WTC11 (cell line): Measurements from ENCODE around the gene CLPX. TPM values are rescaled to one million over a fixed set of nuclear protein-coding genes. Genes with fewer than 3 reads are reported as not detected.

ENCODE experiments used
- ATAC-seq: fragments of 200-7000 bp; cut with Tn5 transposase; 2 replicates; pipeline ENCODE4 v1.10.0; 2021; ENCODE audit warnings: mild to moderate bottlenecking, moderate library complexity
- Bru-seq: library from RNA; stranded (reverse); fragments of 400-500 nt; gene quantifications from one replicate; lab custom pipeline; 2021; lab: Mats Ljungman, UMichigan
- CTCF ChIA-PET: fragments of 300-600 bp; sonication (Branson Sonifier 250); formaldehyde crosslinking; loops from one replicate; lab custom pipeline; 2021; ENCODE audit warnings: antibody characterized with exemption; lab: Charles Lee
- POLR2A ChIA-PET: fragments of 350-600 bp; sonication (Branson Sonifier 250); formaldehyde crosslinking; loops from one replicate; lab custom pipeline; 2021; ENCODE audit warnings: antibody characterized with exemption; lab: Charles Lee
- DNase-seq: peaks from one replicate; pipeline ENCODE4 v3.0.0; 2021; ENCODE audit warnings: low spot score
- H3K27ac Mint-ChIP-seq: 2 replicates; pipeline ENCODE4 v1.8.0; 2021; ENCODE audit warnings: mixed read lengths
- H3K27me3 Mint-ChIP-seq: 2 replicates; pipeline ENCODE4 v1.8.0; 2021; ENCODE audit warnings: low read depth, mild to moderate bottlenecking, moderate library complexity, mixed read lengths
- H3K36me3 Mint-ChIP-seq: 2 replicates; pipeline ENCODE4 v1.8.0; 2021; ENCODE audit warnings: mixed read lengths
- H3K4me1 Mint-ChIP-seq: 2 replicates; pipeline ENCODE4 v1.8.0; 2022; ENCODE audit warnings: mixed read lengths
- H3K4me3 Mint-ChIP-seq: 2 replicates; pipeline ENCODE4 v1.8.0; 2021; ENCODE audit warnings: mild to moderate bottlenecking, moderate library complexity, mixed read lengths
- H3K9me3 Mint-ChIP-seq: 2 replicates; pipeline ENCODE4 v1.8.0; 2021; ENCODE audit warnings: mixed read lengths
- CBFB ChIP-seq: sonication (generic); formaldehyde crosslinking; IDR thresholded peaks from 2 replicates; pipeline ENCODE4 v1.8.1; 2022; ENCODE audit warnings: mild to moderate bottlenecking, low read depth, missing genetic modification reagents
- ESRRA ChIP-seq: sonication (generic); formaldehyde crosslinking; IDR thresholded peaks from 2 replicates; pipeline ENCODE4 v1.8.1; 2022; ENCODE audit warnings: mild to moderate bottlenecking, missing genetic modification reagents, borderline replicate concordance
- FOXP1 ChIP-seq: sonication (generic); formaldehyde crosslinking; IDR thresholded peaks from 2 replicates; pipeline ENCODE4 v1.8.0; 2022; ENCODE audit warnings: missing genetic modification reagents, mild to moderate bottlenecking, moderate library complexity, borderline replicate concordance
- GABPB1 ChIP-seq: sonication (generic); formaldehyde crosslinking; IDR thresholded peaks from 2 replicates; pipeline ENCODE4 v1.8.1; 2023; ENCODE audit warnings: mild to moderate bottlenecking, missing genetic modification reagents
- MYBL2 ChIP-seq: sonication (generic); formaldehyde crosslinking; IDR thresholded peaks from 2 replicates; pipeline ENCODE4 v1.8.1; 2023; ENCODE audit warnings: mild to moderate bottlenecking, moderate library complexity, missing genetic modification reagents
- NR2C2 ChIP-seq: sonication (generic); formaldehyde crosslinking; IDR thresholded peaks from 2 replicates; pipeline ENCODE4 v1.8.0; 2022; ENCODE audit warnings: mild to moderate bottlenecking, missing genetic modification reagents
- SMAD4 ChIP-seq: sonication (generic); formaldehyde crosslinking; IDR thresholded peaks from 2 replicates; pipeline ENCODE4 v1.8.0; 2022; ENCODE audit warnings: mild to moderate bottlenecking, missing genetic modification reagents
- SP1 ChIP-seq: sonication (generic); formaldehyde crosslinking; conservative IDR thresholded peaks from 2 replicates; pipeline ENCODE4 v1.8.1; 2022; ENCODE audit warnings: missing genetic modification reagents
- TCF7 ChIP-seq: sonication (generic); formaldehyde crosslinking; IDR thresholded peaks from 2 replicates; pipeline ENCODE4 v1.8.0; 2022; ENCODE audit warnings: mild to moderate bottlenecking, low read depth, missing genetic modification reagents, moderate library complexity
- TEAD4 ChIP-seq: sonication (generic); formaldehyde crosslinking; IDR thresholded peaks from 2 replicates; pipeline ENCODE4 v1.8.0; 2022; ENCODE audit warnings: mild to moderate bottlenecking, missing genetic modification reagents
- long read RNA-seq, 3 experiments: library from RNA in 1 of 3; library from capped mRNA in 1 of 3; library from polyadenylated mRNA in 1 of 3; unstranded in 2 of 3; stranded (forward) in 1 of 3; transcript quantifications; one replicate each; pipeline ENCODE4 v2.0.0, GENCODE V29; 2021
- total RNA-seq: library from RNA; stranded (reverse); gene quantifications from 3 replicates; pipeline ENCODE4 v1.2.3, GENCODE V29; 2021
- TF ChIP-seq, protein P1 (sequence below): sonication (generic); formaldehyde crosslinking; IDR thresholded peaks from 2 replicates; pipeline ENCODE4 v1.8.1; 2022; ENCODE audit warnings: mild to moderate bottlenecking, moderate library complexity, missing genetic modification reagents
- TF ChIP-seq, protein P2 (sequence below): sonication (generic); formaldehyde crosslinking; IDR thresholded peaks from 2 replicates; pipeline ENCODE4 v1.8.0; 2022; ENCODE audit warnings: mild to moderate bottlenecking, missing genetic modification reagents
- TF ChIP-seq, protein P3 (sequence below): sonication (generic); formaldehyde crosslinking; IDR thresholded peaks from 2 replicates; pipeline ENCODE4 v1.8.0; 2022; ENCODE audit warnings: mild to moderate bottlenecking, missing genetic modification reagents
- TF ChIP-seq, protein P4 (sequence below): sonication (generic); formaldehyde crosslinking; IDR thresholded peaks from 2 replicates; pipeline ENCODE4 v1.8.0; 2022; ENCODE audit warnings: mild to moderate bottlenecking, missing genetic modification reagents
- TF ChIP-seq, protein P5 (sequence below): sonication (generic); formaldehyde crosslinking; IDR thresholded peaks from 2 replicates; pipeline ENCODE4 v1.8.1; 2023; ENCODE audit warnings: mild to moderate bottlenecking, moderate library complexity, missing genetic modification reagents
- TF ChIP-seq, protein P6 (sequence below): sonication (generic); formaldehyde crosslinking; IDR thresholded peaks from 2 replicates; pipeline ENCODE4 v1.8.0; 2023; ENCODE audit warnings: missing genetic modification reagents
- TF ChIP-seq, protein P7 (sequence below): fragments of 250-450 bp; sonication (Bioruptor Pico); IDR thresholded peaks from 2 replicates; pipeline ENCODE4 v1.8.0; 2021; ENCODE audit warnings: mild to moderate bottlenecking
- TF ChIP-seq, protein P8 (sequence below): sonication (generic); formaldehyde crosslinking; IDR thresholded peaks from 2 replicates; pipeline ENCODE4 v1.8.0; 2022; ENCODE audit warnings: mild to moderate bottlenecking, missing genetic modification reagents
- TF ChIP-seq, protein P9 (sequence below): sonication (generic); formaldehyde crosslinking; IDR thresholded peaks from 2 replicates; pipeline ENCODE4 v1.8.0; 2023; ENCODE audit warnings: missing genetic modification reagents, mild to moderate bottlenecking, borderline replicate concordance

The CLPX gene
- 57.9 to 68.7 TPM (median 61.5 TPM) in 3 replicates for total RNA-seq
- Bru-seq, nascent RNA, result percentile 82 among the genes with signal in this experiment
- long read RNA-seq, experiment 1, full-length matches to known transcripts, result 126 of 153 reads
- long read RNA-seq, experiment 1, partial matches to known transcripts, result 10 of 153 reads
- long read RNA-seq, experiment 1, other reads (novel, unspliced or antisense), result 17 of 153 reads
- long read RNA-seq, experiment 2, full-length matches to known transcripts, result 35 of 75 reads
- long read RNA-seq, experiment 2, partial matches to known transcripts, result 16 of 75 reads
- long read RNA-seq, experiment 2, other reads (novel, unspliced or antisense), result 24 of 75 reads
- long read RNA-seq, experiment 3, full-length matches to known transcripts, result 24 of 29 reads
- long read RNA-seq, experiment 3, partial matches to known transcripts, result 2 of 29 reads
- long read RNA-seq, experiment 3, other reads (novel, unspliced or antisense), result 3 of 29 reads

DNA sequence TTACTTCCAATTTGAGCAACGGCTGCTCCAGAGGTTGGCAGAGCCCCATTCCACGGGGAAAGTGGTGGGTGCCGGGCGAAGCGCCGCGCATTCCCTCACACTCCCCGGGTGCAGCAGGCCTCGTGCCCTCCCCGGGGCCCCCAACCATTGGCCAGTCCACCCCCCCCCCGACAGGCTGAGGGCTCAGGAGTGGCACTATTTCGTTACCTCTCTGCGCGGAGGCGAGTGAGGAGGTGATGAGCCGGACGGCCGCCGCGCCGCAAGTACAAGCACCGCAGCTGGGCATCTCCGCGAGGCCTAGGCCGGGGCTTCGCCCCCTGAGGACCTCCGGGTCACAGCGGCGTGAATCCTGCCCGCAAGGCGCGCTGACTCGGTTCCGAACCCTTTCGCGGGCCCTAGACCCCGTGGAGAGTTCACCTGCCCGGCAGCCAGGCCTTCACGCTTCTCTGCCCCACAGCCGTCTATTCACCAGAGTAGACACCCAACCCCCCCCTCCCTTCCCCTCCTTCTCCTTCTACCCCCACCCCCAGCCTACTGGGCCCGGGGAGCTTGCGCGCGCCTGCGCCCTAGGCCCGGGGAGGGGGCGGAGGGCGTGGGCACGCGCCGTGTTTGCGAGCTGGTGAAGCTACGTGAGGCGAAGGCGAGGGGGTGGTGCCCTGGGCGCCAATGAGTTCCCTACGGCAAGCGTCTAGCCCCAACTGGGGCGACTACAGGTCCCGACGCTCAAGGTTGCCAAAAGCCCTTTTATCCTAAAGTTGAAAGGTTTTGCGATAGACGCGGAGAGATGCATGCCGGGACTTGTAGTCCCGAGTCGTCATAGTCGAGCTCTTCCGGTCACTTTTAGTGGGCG is at the start of gene CLPX:
CLPX (minus strand) TSS at position 475 of the 850 bp plus-strand sequence; CDS start at position 286, 189 bp downstream.
- Mint-ChIP-seq H3K4me1 (peaks cover 17% of the 10 kb centered on the region), H3K4me3 (peak within 1 kb of the TSS; percentile 96), H3K36me3 (peaks cover 2% of the 10 kb centered on the region; the same call in 1 of the 2 replicates), H3K27me3 (no peaks in the 10 kb centered on the region), H3K9me3 (no peaks in the 10 kb centered on the region), H3K27ac (peak within 1 kb of the TSS; percentile 95)
- ATAC-seq (peak; percentile 88), DNase-seq (peak; percentile 86)
- ChIA-PET CTCF (interaction anchor here (0.6 to 2.4 kb wide), 25 partner anchors 27 to 1341 kb away, joined by 3 to 23 read pairs (median 4); partner anchors contain the start of genes PARP16 and RNU5B-1), POLR2A (interaction anchor here (0.6 to 1.9 kb wide), 9 partner anchors 9 to 462 kb away, joined by 3 to 13 read pairs (median 4); partner anchors contain the start of genes PARP16 and RNU5B-1)
- TF ChIP-seq, protein P1, sequence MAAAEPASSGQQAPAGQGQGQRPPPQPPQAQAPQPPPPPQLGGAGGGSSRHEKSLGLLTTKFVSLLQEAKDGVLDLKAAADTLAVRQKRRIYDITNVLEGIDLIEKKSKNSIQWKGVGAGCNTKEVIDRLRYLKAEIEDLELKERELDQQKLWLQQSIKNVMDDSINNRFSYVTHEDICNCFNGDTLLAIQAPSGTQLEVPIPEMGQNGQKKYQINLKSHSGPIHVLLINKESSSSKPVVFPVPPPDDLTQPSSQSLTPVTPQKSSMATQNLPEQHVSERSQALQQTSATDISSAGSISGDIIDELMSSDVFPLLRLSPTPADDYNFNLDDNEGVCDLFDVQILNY, result 0 out of 2 replicates have a peak, but pooled peaks have one; percentile 29
- TF ChIP-seq GABPB1 (CRISPR knock-in tag) (peak; percentile 28; the same call in 1 of the 2 replicates), FOXP1 (CRISPR knock-in tag) (peak; percentile 50), SMAD4 (no peak), CBFB (CRISPR knock-in tag) (no peak), ESRRA (CRISPR knock-in tag) (no peak), SP1 (CRISPR knock-in tag) (peak; percentile 48; the same call in 1 of the 2 replicates), TEAD4 (CRISPR knock-in tag) (0 out of 2 replicates have a peak, but pooled peaks have one; percentile 60), TCF7 (CRISPR knock-in tag) (no peak), NR2C2 (CRISPR knock-in tag) (peak; percentile 59; the same call in 1 of the 2 replicates), MYBL2 (0 out of 2 replicates have a peak, but pooled peaks have one; percentile 28)
- TF ChIP-seq, protein P2, sequence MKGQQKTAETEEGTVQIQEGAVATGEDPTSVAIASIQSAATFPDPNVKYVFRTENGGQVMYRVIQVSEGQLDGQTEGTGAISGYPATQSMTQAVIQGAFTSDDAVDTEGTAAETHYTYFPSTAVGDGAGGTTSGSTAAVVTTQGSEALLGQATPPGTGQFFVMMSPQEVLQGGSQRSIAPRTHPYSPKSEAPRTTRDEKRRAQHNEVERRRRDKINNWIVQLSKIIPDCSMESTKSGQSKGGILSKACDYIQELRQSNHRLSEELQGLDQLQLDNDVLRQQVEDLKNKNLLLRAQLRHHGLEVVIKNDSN, result peak; percentile 60; the same call in 1 of the 2 replicates
- TF ChIP-seq, protein P3, sequence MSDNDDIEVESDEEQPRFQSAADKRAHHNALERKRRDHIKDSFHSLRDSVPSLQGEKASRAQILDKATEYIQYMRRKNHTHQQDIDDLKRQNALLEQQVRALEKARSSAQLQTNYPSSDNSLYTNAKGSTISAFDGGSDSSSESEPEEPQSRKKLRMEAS (CRISPR knock-in tag), result peak; percentile 50; the same call in 1 of the 2 replicates
- TF ChIP-seq, protein P4, sequence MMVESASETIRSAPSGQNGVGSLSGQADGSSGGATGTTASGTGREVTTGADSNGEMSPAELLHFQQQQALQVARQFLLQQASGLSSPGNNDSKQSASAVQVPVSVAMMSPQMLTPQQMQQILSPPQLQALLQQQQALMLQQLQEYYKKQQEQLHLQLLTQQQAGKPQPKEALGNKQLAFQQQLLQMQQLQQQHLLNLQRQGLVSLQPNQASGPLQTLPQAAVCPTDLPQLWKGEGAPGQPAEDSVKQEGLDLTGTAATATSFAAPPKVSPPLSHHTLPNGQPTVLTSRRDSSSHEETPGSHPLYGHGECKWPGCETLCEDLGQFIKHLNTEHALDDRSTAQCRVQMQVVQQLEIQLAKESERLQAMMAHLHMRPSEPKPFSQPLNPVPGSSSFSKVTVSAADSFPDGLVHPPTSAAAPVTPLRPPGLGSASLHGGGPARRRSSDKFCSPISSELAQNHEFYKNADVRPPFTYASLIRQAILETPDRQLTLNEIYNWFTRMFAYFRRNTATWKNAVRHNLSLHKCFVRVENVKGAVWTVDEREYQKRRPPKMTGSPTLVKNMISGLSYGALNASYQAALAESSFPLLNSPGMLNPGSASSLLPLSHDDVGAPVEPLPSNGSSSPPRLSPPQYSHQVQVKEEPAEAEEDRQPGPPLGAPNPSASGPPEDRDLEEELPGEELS (CRISPR knock-in tag), result peak; percentile 38; the same call in 1 of the 2 replicates
- TF ChIP-seq, protein P5, sequence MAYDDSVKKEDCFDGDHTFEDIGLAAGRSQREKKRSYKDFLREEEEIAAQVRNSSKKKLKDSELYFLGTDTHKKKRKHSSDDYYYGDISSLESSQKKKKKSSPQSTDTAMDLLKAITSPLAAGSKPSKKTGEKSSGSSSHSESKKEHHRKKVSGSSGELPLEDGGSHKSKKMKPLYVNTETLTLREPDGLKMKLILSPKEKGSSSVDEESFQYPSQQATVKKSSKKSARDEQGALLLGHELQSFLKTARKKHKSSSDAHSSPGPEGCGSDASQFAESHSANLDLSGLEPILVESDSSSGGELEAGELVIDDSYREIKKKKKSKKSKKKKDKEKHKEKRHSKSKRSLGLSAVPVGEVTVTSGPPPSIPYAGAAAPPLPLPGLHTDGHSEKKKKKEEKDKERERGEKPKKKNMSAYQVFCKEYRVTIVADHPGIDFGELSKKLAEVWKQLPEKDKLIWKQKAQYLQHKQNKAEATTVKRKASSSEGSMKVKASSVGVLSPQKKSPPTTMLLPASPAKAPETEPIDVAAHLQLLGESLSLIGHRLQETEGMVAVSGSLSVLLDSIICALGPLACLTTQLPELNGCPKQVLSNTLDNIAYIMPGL (CRISPR knock-in tag), result peak; percentile 27; the same call in 1 of the 2 replicates
- TF ChIP-seq, protein P6, sequence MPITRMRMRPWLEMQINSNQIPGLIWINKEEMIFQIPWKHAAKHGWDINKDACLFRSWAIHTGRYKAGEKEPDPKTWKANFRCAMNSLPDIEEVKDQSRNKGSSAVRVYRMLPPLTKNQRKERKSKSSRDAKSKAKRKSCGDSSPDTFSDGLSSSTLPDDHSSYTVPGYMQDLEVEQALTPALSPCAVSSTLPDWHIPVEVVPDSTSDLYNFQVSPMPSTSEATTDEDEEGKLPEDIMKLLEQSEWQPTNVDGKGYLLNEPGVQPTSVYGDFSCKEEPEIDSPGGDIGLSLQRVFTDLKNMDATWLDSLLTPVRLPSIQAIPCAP (CRISPR knock-in tag), result 0 out of 2 replicates have a peak, but pooled peaks have one; percentile 26
- TF ChIP-seq, protein P7, sequence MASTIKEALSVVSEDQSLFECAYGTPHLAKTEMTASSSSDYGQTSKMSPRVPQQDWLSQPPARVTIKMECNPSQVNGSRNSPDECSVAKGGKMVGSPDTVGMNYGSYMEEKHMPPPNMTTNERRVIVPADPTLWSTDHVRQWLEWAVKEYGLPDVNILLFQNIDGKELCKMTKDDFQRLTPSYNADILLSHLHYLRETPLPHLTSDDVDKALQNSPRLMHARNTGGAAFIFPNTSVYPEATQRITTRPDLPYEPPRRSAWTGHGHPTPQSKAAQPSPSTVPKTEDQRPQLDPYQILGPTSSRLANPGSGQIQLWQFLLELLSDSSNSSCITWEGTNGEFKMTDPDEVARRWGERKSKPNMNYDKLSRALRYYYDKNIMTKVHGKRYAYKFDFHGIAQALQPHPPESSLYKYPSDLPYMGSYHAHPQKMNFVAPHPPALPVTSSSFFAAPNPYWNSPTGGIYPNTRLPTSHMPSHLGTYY (CRISPR knock-in tag), result no peak
- TF ChIP-seq, protein P8, sequence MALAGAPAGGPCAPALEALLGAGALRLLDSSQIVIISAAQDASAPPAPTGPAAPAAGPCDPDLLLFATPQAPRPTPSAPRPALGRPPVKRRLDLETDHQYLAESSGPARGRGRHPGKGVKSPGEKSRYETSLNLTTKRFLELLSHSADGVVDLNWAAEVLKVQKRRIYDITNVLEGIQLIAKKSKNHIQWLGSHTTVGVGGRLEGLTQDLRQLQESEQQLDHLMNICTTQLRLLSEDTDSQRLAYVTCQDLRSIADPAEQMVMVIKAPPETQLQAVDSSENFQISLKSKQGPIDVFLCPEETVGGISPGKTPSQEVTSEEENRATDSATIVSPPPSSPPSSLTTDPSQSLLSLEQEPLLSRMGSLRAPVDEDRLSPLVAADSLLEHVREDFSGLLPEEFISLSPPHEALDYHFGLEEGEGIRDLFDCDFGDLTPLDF, result peak; percentile 62; the same call in 1 of the 2 replicates
- TF ChIP-seq, protein P9, sequence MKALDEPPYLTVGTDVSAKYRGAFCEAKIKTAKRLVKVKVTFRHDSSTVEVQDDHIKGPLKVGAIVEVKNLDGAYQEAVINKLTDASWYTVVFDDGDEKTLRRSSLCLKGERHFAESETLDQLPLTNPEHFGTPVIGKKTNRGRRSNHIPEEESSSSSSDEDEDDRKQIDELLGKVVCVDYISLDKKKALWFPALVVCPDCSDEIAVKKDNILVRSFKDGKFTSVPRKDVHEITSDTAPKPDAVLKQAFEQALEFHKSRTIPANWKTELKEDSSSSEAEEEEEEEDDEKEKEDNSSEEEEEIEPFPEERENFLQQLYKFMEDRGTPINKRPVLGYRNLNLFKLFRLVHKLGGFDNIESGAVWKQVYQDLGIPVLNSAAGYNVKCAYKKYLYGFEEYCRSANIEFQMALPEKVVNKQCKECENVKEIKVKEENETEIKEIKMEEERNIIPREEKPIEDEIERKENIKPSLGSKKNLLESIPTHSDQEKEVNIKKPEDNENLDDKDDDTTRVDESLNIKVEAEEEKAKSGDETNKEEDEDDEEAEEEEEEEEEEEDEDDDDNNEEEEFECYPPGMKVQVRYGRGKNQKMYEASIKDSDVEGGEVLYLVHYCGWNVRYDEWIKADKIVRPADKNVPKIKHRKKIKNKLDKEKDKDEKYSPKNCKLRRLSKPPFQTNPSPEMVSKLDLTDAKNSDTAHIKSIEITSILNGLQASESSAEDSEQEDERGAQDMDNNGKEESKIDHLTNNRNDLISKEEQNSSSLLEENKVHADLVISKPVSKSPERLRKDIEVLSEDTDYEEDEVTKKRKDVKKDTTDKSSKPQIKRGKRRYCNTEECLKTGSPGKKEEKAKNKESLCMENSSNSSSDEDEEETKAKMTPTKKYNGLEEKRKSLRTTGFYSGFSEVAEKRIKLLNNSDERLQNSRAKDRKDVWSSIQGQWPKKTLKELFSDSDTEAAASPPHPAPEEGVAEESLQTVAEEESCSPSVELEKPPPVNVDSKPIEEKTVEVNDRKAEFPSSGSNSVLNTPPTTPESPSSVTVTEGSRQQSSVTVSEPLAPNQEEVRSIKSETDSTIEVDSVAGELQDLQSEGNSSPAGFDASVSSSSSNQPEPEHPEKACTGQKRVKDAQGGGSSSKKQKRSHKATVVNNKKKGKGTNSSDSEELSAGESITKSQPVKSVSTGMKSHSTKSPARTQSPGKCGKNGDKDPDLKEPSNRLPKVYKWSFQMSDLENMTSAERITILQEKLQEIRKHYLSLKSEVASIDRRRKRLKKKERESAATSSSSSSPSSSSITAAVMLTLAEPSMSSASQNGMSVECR (CRISPR knock-in tag), result peak; percentile 84; the same call in 1 of the 2 replicates
